ENCODE data around the gene LUZP2.

Gene LUZP2

GRCh38 chr11:24651873-24652272, 155.0 kb downstream of the LUZP2 start:
- Histone ChIP-seq H3K27ac (ENCODE audit: insufficient read depth, low read length, poor library complexity, severe bottlenecking) (no peak overlapping the region), H3K4me1 (ENCODE audit: control insufficient read depth, insufficient read depth, low read length, poor library complexity, severe bottlenecking) (no peaks in the 10 kb centered on the region), H3K9me3 (ENCODE audit: control insufficient read depth, low read length) (no peaks in the 10 kb centered on the region), H3K4me3 (ENCODE audit: insufficient read depth, low read depth, low read length, poor library complexity, severe bottlenecking) (no peak overlapping the region), H3K27me3 (replicated peaks; ENCODE audit: control insufficient read depth, insufficient read depth, low read length, poor library complexity, severe bottlenecking) (no peaks in the 10 kb centered on the region), H3K36me3 (ENCODE audit: control insufficient read depth, insufficient read depth, low read length) (no peaks in the 10 kb centered on the region)
- no peak for DNase-seq

DNA sequence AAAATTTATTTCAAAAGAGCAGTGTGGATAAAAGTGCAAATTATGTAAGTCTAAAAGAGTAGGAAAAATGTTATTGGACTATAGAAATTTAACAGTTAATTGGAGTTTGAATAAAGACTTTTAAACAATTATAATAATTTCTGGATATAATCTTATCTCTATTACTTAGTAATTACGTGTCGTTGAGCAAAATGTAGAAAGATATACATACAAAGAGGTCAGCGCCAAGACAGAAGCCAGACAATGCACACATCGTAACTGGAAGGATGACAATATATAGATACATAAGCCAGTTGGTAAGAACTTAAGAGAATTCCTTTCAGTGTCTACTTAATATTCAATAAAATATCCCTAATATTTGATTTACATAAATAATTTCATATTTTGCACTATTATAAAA, 157.0 kb downstream of the LUZP2 start:
- H3K4me3 ChIP-seq (ENCODE audit: insufficient read depth, low read depth, low read length, poor library complexity, severe bottlenecking), result no peak overlapping the region
- no peaks in the 10 kb centered on the region for H3K9me3 ChIP-seq (ENCODE audit: control insufficient read depth, low read length)
- no peak for DNase-seq
- H3K36me3 ChIP-seq (ENCODE audit: control insufficient read depth, insufficient read depth, low read length), result no peaks in the 10 kb centered on the region
- H3K4me1 ChIP-seq (ENCODE audit: control insufficient read depth, insufficient read depth, low read length, poor library complexity, severe bottlenecking), result no peaks in the 10 kb centered on the region
- H3K27me3 ChIP-seq (replicated peaks; ENCODE audit: control insufficient read depth, insufficient read depth, low read length, poor library complexity, severe bottlenecking), result no peaks in the 10 kb centered on the region
- H3K27ac ChIP-seq (ENCODE audit: insufficient read depth, low read length, poor library complexity, severe bottlenecking), result no peak overlapping the region

- H3K27ac ChIP-seq (ENCODE audit: insufficient read depth, low read length, poor library complexity, severe bottlenecking), result no peak overlapping the region
- H3K4me1 ChIP-seq (ENCODE audit: control insufficient read depth, insufficient read depth, low read length, poor library complexity, severe bottlenecking), result no peaks in the 10 kb centered on the region
- no peak overlapping the region for H3K4me3 ChIP-seq (ENCODE audit: insufficient read depth, low read depth, low read length, poor library complexity, severe bottlenecking)
- no peak for DNase-seq
- no peaks in the 10 kb centered on the region for H3K9me3 ChIP-seq (ENCODE audit: control insufficient read depth, low read length)
- no peaks in the 10 kb centered on the region for H3K36me3 ChIP-seq (ENCODE audit: control insufficient read depth, insufficient read depth, low read length)
- H3K27me3 ChIP-seq (replicated peaks; ENCODE audit: control insufficient read depth, insufficient read depth, low read length, poor library complexity, severe bottlenecking), result no peaks in the 10 kb centered on the region
These were observed 164.5 kb downstream of the LUZP2 start for GRCh38 chr11:24661331-24661730.

DNA sequence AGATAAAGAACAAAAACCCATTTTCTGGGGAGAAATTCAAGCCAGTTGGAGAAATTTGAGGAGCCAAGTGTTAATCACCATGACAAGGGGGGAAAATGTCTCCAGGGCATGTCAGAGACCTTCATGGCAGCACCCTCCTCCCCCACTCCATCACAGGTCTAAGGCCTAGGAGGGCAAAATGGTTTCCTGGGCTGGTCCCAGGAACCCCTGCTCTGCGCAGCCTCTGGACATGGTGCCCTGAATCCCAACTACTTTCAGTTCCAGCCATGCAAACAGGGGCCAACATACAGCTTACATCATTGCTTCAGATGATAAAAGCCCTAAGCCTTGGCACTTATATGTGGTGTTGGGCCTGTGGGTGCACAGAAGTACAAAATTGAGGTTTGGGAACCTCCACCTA, 167.5 kb downstream of the LUZP2 start:
- Histone ChIP-seq H3K27ac (ENCODE audit: insufficient read depth, low read length, poor library complexity, severe bottlenecking) (no peak overlapping the region), H3K36me3 (ENCODE audit: control insufficient read depth, insufficient read depth, low read length) (no peaks in the 10 kb centered on the region), H3K4me1 (ENCODE audit: control insufficient read depth, insufficient read depth, low read length, poor library complexity, severe bottlenecking) (no peaks in the 10 kb centered on the region), H3K27me3 (replicated peaks; ENCODE audit: control insufficient read depth, insufficient read depth, low read length, poor library complexity, severe bottlenecking) (no peaks in the 10 kb centered on the region), H3K4me3 (ENCODE audit: insufficient read depth, low read depth, low read length, poor library complexity, severe bottlenecking) (no peak overlapping the region), H3K9me3 (ENCODE audit: control insufficient read depth, low read length) (no peaks in the 10 kb centered on the region)
- no peak for DNase-seq

DNA sequence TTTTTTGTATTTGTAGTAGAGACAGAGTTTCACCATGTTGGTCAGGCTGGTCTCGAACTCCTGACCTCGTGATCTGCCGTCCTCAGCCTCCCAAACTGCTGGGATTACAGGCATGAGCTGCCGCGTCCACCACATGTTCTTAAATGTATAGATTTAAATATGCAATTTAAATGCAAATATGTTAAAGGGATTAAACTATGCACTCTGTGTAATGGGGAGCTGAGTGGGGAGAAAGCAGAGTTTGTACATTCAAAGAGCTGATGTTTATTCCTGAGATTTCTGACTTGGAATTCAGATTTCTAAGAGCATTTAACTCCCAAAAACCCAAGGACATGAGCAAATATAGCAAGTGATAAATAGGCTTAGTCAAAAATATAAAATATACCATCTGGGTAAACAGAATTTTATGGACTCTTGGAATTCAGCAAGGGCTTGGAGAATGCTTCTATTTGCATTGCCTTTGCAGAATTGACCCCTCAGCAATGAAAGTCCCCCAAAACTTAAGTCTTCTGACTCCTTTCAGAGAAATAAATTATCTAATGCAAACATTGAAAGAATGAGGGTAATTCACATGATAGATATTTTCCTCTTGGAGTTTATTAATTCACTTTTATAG, 170.6 kb downstream of the LUZP2 start:
- no peaks in the 10 kb centered on the region for H3K36me3 ChIP-seq (ENCODE audit: control insufficient read depth, insufficient read depth, low read length)
- no peaks in the 10 kb centered on the region for H3K9me3 ChIP-seq (ENCODE audit: control insufficient read depth, low read length)
- no peaks in the 10 kb centered on the region for H3K27me3 ChIP-seq (replicated peaks; ENCODE audit: control insufficient read depth, insufficient read depth, low read length, poor library complexity, severe bottlenecking)
- H3K27ac ChIP-seq (ENCODE audit: insufficient read depth, low read length, poor library complexity, severe bottlenecking), result no peak overlapping the region
- no peak for DNase-seq
- no peak overlapping the region for H3K4me3 ChIP-seq (ENCODE audit: insufficient read depth, low read depth, low read length, poor library complexity, severe bottlenecking)
- no peaks in the 10 kb centered on the region for H3K4me1 ChIP-seq (ENCODE audit: control insufficient read depth, insufficient read depth, low read length, poor library complexity, severe bottlenecking)

GRCh38 chr11:24678703-24679348, 182.0 kb downstream of the LUZP2 start:
- Histone ChIP-seq H3K36me3 (ENCODE audit: control insufficient read depth, insufficient read depth, low read length) (no peaks in the 10 kb centered on the region), H3K9me3 (ENCODE audit: control insufficient read depth, low read length) (no peaks in the 10 kb centered on the region), H3K4me1 (ENCODE audit: control insufficient read depth, insufficient read depth, low read length, poor library complexity, severe bottlenecking) (no peaks in the 10 kb centered on the region), H3K4me3 (ENCODE audit: insufficient read depth, low read depth, low read length, poor library complexity, severe bottlenecking) (no peak overlapping the region), H3K27me3 (replicated peaks; ENCODE audit: control insufficient read depth, insufficient read depth, low read length, poor library complexity, severe bottlenecking) (no peaks in the 10 kb centered on the region), H3K27ac (ENCODE audit: insufficient read depth, low read length, poor library complexity, severe bottlenecking) (no peak overlapping the region)
- DNase-seq, result no peak

DNA sequence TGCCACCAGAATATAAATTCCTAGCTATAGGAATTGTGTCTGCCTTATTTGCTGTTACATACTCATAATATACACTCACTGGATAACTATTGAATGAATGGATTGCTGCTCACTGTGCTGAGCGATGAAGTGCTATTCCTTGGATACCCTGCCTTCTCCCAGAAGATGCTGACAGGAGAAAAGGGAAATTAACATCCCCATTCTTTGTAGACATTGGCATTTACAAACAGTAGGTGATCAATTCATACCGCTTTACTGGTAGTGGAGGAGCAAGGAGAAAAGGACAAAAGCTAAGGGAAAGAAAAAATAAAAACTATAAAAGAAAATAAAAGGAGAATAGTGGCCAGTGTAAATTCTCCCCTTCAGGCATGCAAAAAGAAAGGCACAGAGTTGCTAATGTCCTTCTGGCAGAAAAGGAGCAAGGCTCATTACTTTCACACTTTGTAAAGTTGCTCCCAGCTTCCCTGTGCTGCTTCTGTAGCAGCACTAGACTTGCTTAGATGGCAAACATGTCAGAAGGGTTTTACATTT, 183.0 kb downstream of the LUZP2 start:
- DNase-seq, result no peak
- Histone ChIP-seq H3K4me1 (ENCODE audit: control insufficient read depth, insufficient read depth, low read length, poor library complexity, severe bottlenecking) (no peaks in the 10 kb centered on the region), H3K9me3 (ENCODE audit: control insufficient read depth, low read length) (no peaks in the 10 kb centered on the region), H3K4me3 (ENCODE audit: insufficient read depth, low read depth, low read length, poor library complexity, severe bottlenecking) (no peak overlapping the region), H3K27me3 (replicated peaks; ENCODE audit: control insufficient read depth, insufficient read depth, low read length, poor library complexity, severe bottlenecking) (no peaks in the 10 kb centered on the region), H3K36me3 (ENCODE audit: control insufficient read depth, insufficient read depth, low read length) (no peaks in the 10 kb centered on the region), H3K27ac (ENCODE audit: insufficient read depth, low read length, poor library complexity, severe bottlenecking) (no peak overlapping the region)

GRCh38 chr11:24683583-24683982, 186.7 kb downstream of the LUZP2 start:
- H3K4me1 ChIP-seq (ENCODE audit: control insufficient read depth, insufficient read depth, low read length, poor library complexity, severe bottlenecking), result no peaks in the 10 kb centered on the region
- H3K27me3 ChIP-seq (replicated peaks; ENCODE audit: control insufficient read depth, insufficient read depth, low read length, poor library complexity, severe bottlenecking), result no peaks in the 10 kb centered on the region
- no peaks in the 10 kb centered on the region for H3K9me3 ChIP-seq (ENCODE audit: control insufficient read depth, low read length)
- no peaks in the 10 kb centered on the region for H3K36me3 ChIP-seq (ENCODE audit: control insufficient read depth, insufficient read depth, low read length)
- no peak overlapping the region for H3K4me3 ChIP-seq (ENCODE audit: insufficient read depth, low read depth, low read length, poor library complexity, severe bottlenecking)
- no peak for DNase-seq
- H3K27ac ChIP-seq (ENCODE audit: insufficient read depth, low read length, poor library complexity, severe bottlenecking), result no peak overlapping the region

GRCh38 chr11:24685821-24686220, 189.0 kb downstream of the LUZP2 start:
- Histone ChIP-seq H3K27me3 (replicated peaks; ENCODE audit: control insufficient read depth, insufficient read depth, low read length, poor library complexity, severe bottlenecking) (no peaks in the 10 kb centered on the region), H3K4me1 (ENCODE audit: control insufficient read depth, insufficient read depth, low read length, poor library complexity, severe bottlenecking) (no peaks in the 10 kb centered on the region), H3K9me3 (ENCODE audit: control insufficient read depth, low read length) (no peaks in the 10 kb centered on the region), H3K27ac (ENCODE audit: insufficient read depth, low read length, poor library complexity, severe bottlenecking) (no peak overlapping the region), H3K4me3 (ENCODE audit: insufficient read depth, low read depth, low read length, poor library complexity, severe bottlenecking) (no peak overlapping the region), H3K36me3 (ENCODE audit: control insufficient read depth, insufficient read depth, low read length) (no peaks in the 10 kb centered on the region)
- no peak for DNase-seq

GRCh38 chr11:24687531-24688147, 190.8 kb downstream of the LUZP2 start:
- Histone ChIP-seq H3K9me3 (ENCODE audit: control insufficient read depth, low read length) (no peaks in the 10 kb centered on the region), H3K4me1 (ENCODE audit: control insufficient read depth, insufficient read depth, low read length, poor library complexity, severe bottlenecking) (no peaks in the 10 kb centered on the region), H3K27ac (ENCODE audit: insufficient read depth, low read length, poor library complexity, severe bottlenecking) (no peak overlapping the region), H3K27me3 (replicated peaks; ENCODE audit: control insufficient read depth, insufficient read depth, low read length, poor library complexity, severe bottlenecking) (no peaks in the 10 kb centered on the region), H3K36me3 (ENCODE audit: control insufficient read depth, insufficient read depth, low read length) (no peaks in the 10 kb centered on the region), H3K4me3 (ENCODE audit: insufficient read depth, low read depth, low read length, poor library complexity, severe bottlenecking) (no peak overlapping the region)
- no peak for DNase-seq

All from effector memory CD4-positive, alpha-beta T cell (primary cell).